Ectodermal cell (in vitro differentiated cells): ENCODE data around the gene SUFU.

Experiments used
- H3K27ac ChIP-seq: 2 replicates; pipeline ENCODE4 v1.7.0; 2013; ENCODE audit warnings: mild to moderate bottlenecking, low read depth, low read length; ENCODE audit not compliant: insufficient read depth, poor library complexity, severe bottlenecking
- H3K27me3 ChIP-seq: 2 replicates; pipeline ENCODE4 v1.7.0; 2013; ENCODE audit warnings: mild to moderate bottlenecking, low read length; ENCODE audit not compliant: insufficient read depth, control insufficient read depth, poor library complexity, severe bottlenecking
- H3K36me3 ChIP-seq: one replicate; pipeline ENCODE4 v1.7.0; 2013; ENCODE audit warnings: low read length; ENCODE audit not compliant: control insufficient read depth, insufficient read depth
- H3K4me1 ChIP-seq: one replicate; pipeline ENCODE4 v1.7.0; 2013; ENCODE audit warnings: low read length; ENCODE audit not compliant: control insufficient read depth, insufficient read depth
- H3K4me3 ChIP-seq: 2 replicates; pipeline ENCODE4 v1.7.0; 2013; ENCODE audit warnings: low read depth, low read length, control low read depth; ENCODE audit not compliant: insufficient read depth
- H3K9me3 ChIP-seq: 2 replicates; pipeline ENCODE4 v1.7.0; 2013; ENCODE audit warnings: mild to moderate bottlenecking, low read length, moderate library complexity; ENCODE audit not compliant: control insufficient read depth
- WGBS, 2 experiments: methylation state at CpG; one replicate each; pipeline ENCODE4 v1.1.7; 2013; ENCODE audit warnings: missing lambda C conversion rate in 2 of 2; 5-methylcytosine and 5-hydroxymethylcytosine counted together

Gene SUFU

DNA sequence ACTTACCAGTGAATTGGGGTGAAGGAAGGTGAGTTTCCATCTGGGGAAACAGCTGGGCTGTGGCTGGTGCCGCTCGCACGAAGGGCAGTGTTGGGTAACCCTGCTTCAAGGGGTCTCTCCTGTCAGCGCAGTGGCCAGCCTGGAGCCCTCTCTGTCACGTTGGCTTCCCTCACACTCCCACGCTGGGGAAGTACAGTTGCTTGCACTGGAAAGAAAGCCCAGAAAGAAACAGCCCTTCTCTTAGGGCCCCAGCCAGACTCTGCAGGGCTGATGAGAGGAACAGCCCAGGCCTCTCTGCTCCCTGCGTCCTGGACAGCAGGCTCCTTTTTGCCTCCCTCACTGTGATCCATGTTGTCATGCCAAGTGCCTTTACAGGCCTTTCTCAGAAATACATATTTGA lies 100.2 kb downstream of the SUFU start:
- H3K4me1 ChIP-seq, result no peaks in the 10 kb centered on the region

DNA sequence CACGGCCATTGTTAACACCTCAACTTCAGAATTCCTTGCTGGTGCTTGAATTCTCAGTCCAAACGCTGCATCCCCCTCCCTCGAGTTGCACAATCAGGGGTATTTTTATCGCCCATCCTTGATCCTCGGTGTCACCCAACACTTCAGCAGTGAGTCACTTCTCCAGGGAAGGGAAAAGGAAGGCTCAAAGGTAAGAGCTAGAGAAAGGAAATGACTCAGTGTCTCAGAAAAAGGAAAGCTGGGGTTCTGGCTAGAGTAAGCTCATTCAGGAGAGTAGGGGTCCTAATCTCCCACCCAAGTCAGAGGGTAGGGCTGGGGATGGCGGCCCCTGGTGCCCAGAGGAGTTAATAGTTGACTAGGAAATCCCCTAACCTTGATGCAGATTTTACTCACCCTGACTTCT lies 100.7 kb downstream of the SUFU start:
- no peaks in the 10 kb centered on the region for H3K27me3 ChIP-seq
- H3K36me3 ChIP-seq, result peaks cover 6% of the 10 kb centered on the region
- no peak overlapping the region for H3K4me3 ChIP-seq
- H3K9me3 ChIP-seq, result no peaks in the 10 kb centered on the region
- no peak overlapping the region for H3K27ac ChIP-seq
- WGBS, 2 experiments, result 90 to 92% methylated on average over 6 of the region's 6 CpGs
- no peaks in the 10 kb centered on the region for H3K4me1 ChIP-seq

More for the DNA sequence above, 100.2 kb downstream of the SUFU start:
- no peaks in the 10 kb centered on the region for H3K9me3 ChIP-seq
- 89 to 91% methylated on average over 7 of the region's 7 CpGs for WGBS, 2 experiments
- peaks cover 10% of the 10 kb centered on the region for H3K36me3 ChIP-seq
- H3K27ac ChIP-seq, result no peak overlapping the region
- H3K27me3 ChIP-seq, result no peaks in the 10 kb centered on the region
- H3K4me3 ChIP-seq, result no peak overlapping the region

DNA sequence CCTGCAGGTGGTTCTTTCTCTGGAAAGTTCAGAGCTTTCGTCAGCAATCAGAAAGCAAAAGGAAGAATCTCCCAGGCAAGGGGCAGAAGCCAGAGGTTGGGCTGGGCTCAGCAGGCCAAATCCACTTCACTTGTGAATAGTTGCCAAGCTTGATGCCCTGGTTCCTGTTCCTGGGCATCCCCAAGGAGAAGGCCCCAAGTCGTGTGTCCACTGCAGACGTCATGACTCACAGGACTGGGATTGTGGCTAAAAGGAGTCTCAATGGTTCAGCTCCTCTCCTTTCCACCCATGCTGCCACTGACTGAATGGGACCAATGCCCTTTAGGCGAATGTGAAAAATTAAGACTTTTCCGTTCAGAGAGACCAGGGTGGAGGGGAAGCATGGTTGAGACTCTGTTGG lies 101.9 kb downstream of the SUFU start:
- peaks cover 4% of the 10 kb centered on the region for H3K36me3 ChIP-seq
- H3K4me1 ChIP-seq, result no peaks in the 10 kb centered on the region
- no peaks in the 10 kb centered on the region for H3K27me3 ChIP-seq
- H3K4me3 ChIP-seq, result no peak overlapping the region
- H3K27ac ChIP-seq, result no peak overlapping the region
- H3K9me3 ChIP-seq, result no peaks in the 10 kb centered on the region
- 90% methylated on average over 5 of the region's 5 CpGs for WGBS, 2 experiments

DNA sequence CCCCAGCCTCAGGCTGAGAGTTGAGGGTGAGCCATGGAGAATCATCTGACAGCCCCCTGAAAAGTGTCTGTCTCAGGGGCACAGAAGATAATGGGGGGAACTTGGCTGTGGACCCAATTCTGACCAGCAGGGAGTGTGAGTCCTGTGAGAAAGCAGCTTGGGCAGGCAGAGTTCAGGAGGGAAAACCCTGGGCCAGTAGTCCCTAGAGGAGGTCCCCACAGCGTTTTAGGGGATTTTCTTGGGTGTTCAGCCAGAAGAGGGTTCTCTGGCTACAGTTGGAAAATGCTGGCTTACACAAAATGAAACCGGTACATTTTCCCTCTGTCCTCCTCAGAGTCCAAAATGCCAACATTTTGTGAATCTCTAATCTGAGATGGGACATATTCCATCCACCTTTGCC lies 104.7 kb downstream of the SUFU start:
- no peaks in the 10 kb centered on the region for H3K36me3 ChIP-seq
- H3K4me1 ChIP-seq, result no peaks in the 10 kb centered on the region
- H3K27ac ChIP-seq, result no peak overlapping the region
- H3K27me3 ChIP-seq, result no peaks in the 10 kb centered on the region
- H3K9me3 ChIP-seq, result no peaks in the 10 kb centered on the region
- no peak overlapping the region for H3K4me3 ChIP-seq
- 75 to 80% methylated on average over 2 of the region's 2 CpGs for WGBS, 2 experiments

DNA sequence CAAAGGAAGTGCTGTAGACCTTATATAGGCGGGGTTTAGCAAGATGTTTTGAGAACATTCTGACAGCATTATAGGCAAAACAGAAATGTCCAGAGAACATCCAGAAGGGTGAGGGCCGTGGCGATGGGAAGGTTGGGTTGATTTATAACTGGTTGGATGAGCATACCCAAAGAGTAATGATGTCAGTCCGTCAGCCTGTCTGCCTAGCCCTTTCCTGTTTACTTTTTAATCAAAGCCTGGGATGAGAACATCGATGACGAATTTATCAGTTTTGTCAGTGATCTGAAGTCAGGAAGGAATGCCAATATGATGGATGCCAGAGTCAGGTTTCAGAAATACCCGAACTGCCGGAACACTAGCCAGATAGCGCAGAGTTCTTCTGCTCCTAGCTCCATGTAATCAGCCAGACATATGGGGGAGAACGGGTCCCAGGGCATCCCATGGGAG lies 106.7 kb downstream of the SUFU start:
- H3K4me1 ChIP-seq, result no peaks in the 10 kb centered on the region
- WGBS, 2 experiments, result 94 to 95% methylated on average over 10 of the region's 10 CpGs
- H3K36me3 ChIP-seq, result no peaks in the 10 kb centered on the region
- no peak overlapping the region for H3K27ac ChIP-seq
- H3K4me3 ChIP-seq, result no peak overlapping the region
- H3K27me3 ChIP-seq, result no peaks in the 10 kb centered on the region
- H3K9me3 ChIP-seq, result no peaks in the 10 kb centered on the region

DNA sequence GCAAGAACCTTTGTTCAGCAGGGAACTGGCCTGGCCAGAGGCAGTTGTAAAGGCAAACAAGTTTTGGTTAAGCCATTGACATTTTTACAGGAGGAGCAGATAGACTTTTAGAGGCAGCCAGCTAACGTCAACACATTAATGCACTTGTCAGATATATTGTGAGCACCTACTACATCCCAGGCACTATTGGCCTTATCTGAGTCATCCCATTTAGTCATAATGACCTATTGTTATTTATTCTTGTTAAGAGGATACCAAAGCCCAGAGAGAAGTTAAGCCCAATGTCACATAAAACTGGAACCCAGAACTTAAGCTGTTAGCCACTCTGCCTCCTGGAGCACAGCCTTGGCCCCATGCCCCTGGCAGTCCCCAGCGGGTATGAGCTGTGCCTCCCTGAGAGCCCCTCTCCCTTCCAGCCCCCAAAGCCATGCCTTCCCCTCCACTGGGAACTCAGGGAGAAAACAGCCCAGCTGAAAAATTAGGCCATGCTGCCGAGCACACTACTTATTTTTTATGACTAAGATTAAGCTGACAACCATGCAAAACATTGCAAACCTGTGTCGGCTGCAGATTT lies 107.8 kb downstream of the SUFU start:
- H3K27ac ChIP-seq, result no peak overlapping the region
- 93 to 96% methylated on average over 4 of the region's 4 CpGs for WGBS, 2 experiments
- H3K36me3 ChIP-seq, result peaks cover 4% of the 10 kb centered on the region
- no peak overlapping the region for H3K4me3 ChIP-seq
- no peaks in the 10 kb centered on the region for H3K4me1 ChIP-seq
- H3K27me3 ChIP-seq, result no peaks in the 10 kb centered on the region
- H3K9me3 ChIP-seq, result no peaks in the 10 kb centered on the region

DNA sequence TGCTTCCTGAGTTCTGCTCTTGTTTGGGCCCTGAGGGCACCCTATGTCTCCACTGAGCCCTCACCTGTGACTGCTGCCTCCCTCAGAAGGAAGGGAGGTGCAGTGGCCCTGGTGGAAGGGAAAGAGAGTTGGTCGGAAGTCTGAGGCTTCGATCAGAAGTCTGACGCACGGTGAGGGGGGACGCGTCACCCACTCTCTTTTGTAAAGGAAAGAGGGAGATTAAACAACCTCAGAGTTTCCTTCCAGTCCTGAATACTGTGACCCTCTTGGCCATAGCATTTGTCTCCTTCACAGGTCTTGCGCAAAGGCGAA lies 109.1 kb downstream of the SUFU start:
- Histone ChIP-seq H3K4me1 (no peaks in the 10 kb centered on the region), H3K36me3 (peaks cover 7% of the 10 kb centered on the region), H3K4me3 (no peak overlapping the region), H3K27me3 (no peaks in the 10 kb centered on the region), H3K27ac (peak overlapping the region; percentile 9), H3K9me3 (no peaks in the 10 kb centered on the region)
- WGBS, 2 experiments, result 92 to 96% methylated on average over 8 of the region's 8 CpGs

DNA sequence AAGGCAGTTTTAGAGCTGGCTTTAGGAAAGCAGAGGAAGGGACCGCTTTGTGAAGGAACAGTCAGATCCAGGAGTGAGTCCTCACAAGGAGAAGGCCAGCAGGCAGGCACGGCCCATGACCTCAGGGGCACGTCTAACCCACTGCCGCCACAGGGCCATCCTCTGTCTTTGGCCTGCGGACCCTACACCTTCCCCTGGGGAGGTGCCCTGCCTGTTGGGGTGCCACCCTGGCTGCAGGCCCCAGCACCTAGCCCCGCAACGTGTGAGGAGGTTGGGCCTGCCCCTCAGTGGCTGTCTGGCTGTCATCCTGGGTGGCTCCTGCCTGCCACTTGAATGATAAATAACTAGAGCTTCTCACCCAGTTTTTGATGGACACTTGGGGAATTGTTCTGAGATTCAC lies 109.5 kb downstream of the SUFU start:
- Histone ChIP-seq H3K27ac (no peak overlapping the region), H3K27me3 (no peaks in the 10 kb centered on the region), H3K4me1 (no peaks in the 10 kb centered on the region), H3K4me3 (no peak overlapping the region), H3K9me3 (no peaks in the 10 kb centered on the region), H3K36me3 (peaks cover 7% of the 10 kb centered on the region)
- 90 to 94% methylated on average over 7 of the region's 7 CpGs for WGBS, 2 experiments

DNA sequence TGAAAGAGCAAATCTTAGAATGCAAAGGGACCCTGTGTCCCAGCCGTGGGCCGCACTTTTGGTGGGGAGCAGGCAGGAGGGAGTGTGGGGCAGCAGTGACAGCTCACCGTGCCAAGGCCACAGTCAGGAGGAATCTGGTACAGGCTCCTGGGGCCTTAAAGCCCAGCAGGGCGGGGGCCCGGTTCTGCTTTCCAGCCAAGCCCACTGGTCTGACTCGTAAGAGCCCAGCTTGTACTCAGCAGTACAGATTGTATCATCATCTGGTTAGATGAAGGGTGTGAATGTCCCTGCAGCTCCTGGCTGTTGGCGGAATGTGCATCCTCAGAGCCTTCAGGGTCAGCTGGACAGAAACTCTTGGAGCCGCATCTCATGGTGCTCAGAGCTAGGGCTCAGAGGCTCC lies 110.0 kb downstream of the SUFU start:
- 91 to 93% methylated on average over 8 of the region's 8 CpGs for WGBS, 2 experiments
- Histone ChIP-seq H3K4me1 (no peaks in the 10 kb centered on the region), H3K27me3 (no peaks in the 10 kb centered on the region), H3K4me3 (no peak overlapping the region), H3K9me3 (no peaks in the 10 kb centered on the region), H3K27ac (no peak overlapping the region), H3K36me3 (peaks cover 7% of the 10 kb centered on the region)

DNA sequence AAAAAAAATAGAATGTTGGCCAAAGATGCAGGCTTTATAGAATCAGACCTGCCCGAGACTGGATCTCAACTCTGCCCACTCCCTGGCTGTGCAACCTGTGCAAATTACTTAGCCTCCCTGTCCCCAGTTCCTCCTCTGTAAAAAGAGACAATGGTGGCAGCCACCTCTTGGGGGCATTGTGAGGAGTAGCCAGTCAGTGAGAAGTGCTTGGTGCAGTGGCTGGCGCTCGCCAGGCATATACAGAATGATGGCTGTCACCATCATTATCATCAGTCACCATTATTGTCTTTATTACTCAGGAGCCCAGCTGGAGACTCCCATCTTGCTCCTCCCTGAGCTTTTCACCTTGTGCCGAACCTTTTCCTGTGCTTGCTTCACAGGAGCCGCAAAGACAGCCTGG lies 111.1 kb downstream of the SUFU start:
- H3K4me1 ChIP-seq, result peaks cover 3% of the 10 kb centered on the region
- H3K4me3 ChIP-seq, result no peak overlapping the region
- H3K9me3 ChIP-seq, result no peaks in the 10 kb centered on the region
- H3K27ac ChIP-seq, result no peak overlapping the region
- 75 to 82% methylated on average over 5 of the region's 5 CpGs for WGBS, 2 experiments
- H3K27me3 ChIP-seq, result no peaks in the 10 kb centered on the region
- H3K36me3 ChIP-seq, result peaks cover 7% of the 10 kb centered on the region

DNA sequence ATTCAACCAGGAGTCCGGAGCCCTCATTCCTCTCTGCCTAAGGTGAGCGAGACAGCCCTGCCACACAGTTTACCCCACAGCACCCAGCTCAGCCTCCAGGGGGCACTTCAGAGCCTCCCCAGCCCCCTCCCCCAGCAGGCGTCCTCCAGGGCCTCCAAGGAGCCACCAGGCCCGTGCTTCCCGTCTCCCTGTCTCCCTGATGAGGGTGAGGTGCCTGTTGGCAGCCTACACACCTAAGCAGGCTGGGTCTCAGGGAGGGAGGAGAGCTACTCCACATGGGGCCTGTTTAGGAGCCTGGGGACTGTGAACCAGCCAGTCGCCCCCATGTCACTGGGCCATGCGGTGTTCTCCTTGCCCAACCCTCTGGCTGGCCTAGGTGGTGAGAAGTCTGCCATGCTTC lies 111.6 kb downstream of the SUFU start:
- H3K36me3 ChIP-seq, result peaks cover 7% of the 10 kb centered on the region
- no peaks in the 10 kb centered on the region for H3K27me3 ChIP-seq
- WGBS, 2 experiments, result 60 to 67% methylated on average over 7 of the region's 7 CpGs
- no peaks in the 10 kb centered on the region for H3K9me3 ChIP-seq
- no peak overlapping the region for H3K4me3 ChIP-seq
- peaks cover 3% of the 10 kb centered on the region for H3K4me1 ChIP-seq
- no peak overlapping the region for H3K27ac ChIP-seq
